CD4-positive, alpha-beta T cell (primary cell): ENCODE data around the gene SCRT2. TPM values are rescaled to one million over a fixed set of nuclear protein-coding genes. Genes with fewer than 3 reads are reported as not detected.
"Not testable (repeated sequence)": the region's sequence is repeated elsewhere in the genome, so short reads cannot be mapped to it uniquely, and the experiment has no call there.

Experiments
- ATAC-seq: fragments of 200-7000 bp; cut with Tn5 transposase; one replicate; pipeline ENCODE4 v1.10.0; 2022; ENCODE audit warnings: mild to moderate bottlenecking; ENCODE audit not compliant: poor library complexity
- CTCF ChIA-PET: fragments of 350-600 bp; sonication (Branson Sonifier 250); formaldehyde crosslinking; loops from one replicate; lab custom pipeline; 2021; ENCODE audit warnings: antibody characterized with exemption, inconsistent platforms; lab: Charles Lee
- POLR2A ChIA-PET: fragments of 350-600 bp; sonication (Branson Sonifier 250); formaldehyde crosslinking; loops from one replicate; lab custom pipeline; 2021; ENCODE audit warnings: antibody characterized with exemption, inconsistent platforms; lab: Charles Lee
- DNase-seq, 14 experiments: peaks; one replicate each; pipeline ENCODE4 v3.0.0-alpha.2; 2013 to 2020; ENCODE audit warnings: mixed read lengths in 2 of 14
- H3K27ac ChIP-seq, 2 donors: one replicate each; pipeline versions ENCODE4 v1.5.1 to v1.7.0; 2013; ENCODE audit warnings: low read length in 2 of 2, low read depth in 1 of 2, mild to moderate bottlenecking in 1 of 2
- H3K27me3 ChIP-seq, 2 experiments: 1 replicate in 1 of 2; 2 replicates in 1 of 2; pipeline versions ENCODE4 v1.6.1 to v1.7.0; 2013; ENCODE audit warnings: low read length in 2 of 2, control low read depth in 1 of 2, mild to moderate bottlenecking in 1 of 2, moderate library complexity in 1 of 2; ENCODE audit not compliant: insufficient read depth in 2 of 2, control insufficient read depth in 1 of 2
- H3K36me3 ChIP-seq: one replicate; pipeline ENCODE4 v1.6.1; 2013; ENCODE audit warnings: low read length, control low read depth; ENCODE audit not compliant: insufficient read depth
- H3K4me1 ChIP-seq: one replicate; pipeline ENCODE4 v1.6.1; 2013; ENCODE audit warnings: low read length, control low read depth; ENCODE audit not compliant: insufficient read depth
- H3K4me3 ChIP-seq: one replicate; pipeline ENCODE4 v1.5.1; 2013; ENCODE audit warnings: mild to moderate bottlenecking, low read length, moderate library complexity
- H3K9me3 ChIP-seq, 2 experiments: 1 replicate in 1 of 2; 2 replicates in 1 of 2; pipeline versions ENCODE4 v1.6.1 to v1.7.0; 2013; ENCODE audit warnings: low read length in 2 of 2, mild to moderate bottlenecking in 2 of 2, control low read depth in 1 of 2, moderate library complexity in 1 of 2; ENCODE audit not compliant: control insufficient read depth in 1 of 2, insufficient read depth in 1 of 2
- H3K27ac Mint-ChIP-seq: one replicate; pipeline ENCODE4 v1.8.0; 2020; ENCODE audit warnings: mixed read lengths
- H3K27me3 Mint-ChIP-seq: one replicate; pipeline ENCODE4 v1.8.0; 2021; ENCODE audit warnings: mixed read lengths
- H3K36me3 Mint-ChIP-seq: one replicate; pipeline ENCODE4 v1.8.0; 2021; ENCODE audit warnings: low read depth, mixed read lengths
- H3K4me1 Mint-ChIP-seq: one replicate; pipeline ENCODE4 v1.8.0; 2021; ENCODE audit warnings: low read depth, mixed read lengths
- H3K4me3 Mint-ChIP-seq: one replicate; pipeline ENCODE4 v1.8.0; 2020; ENCODE audit warnings: mild to moderate bottlenecking, mixed read lengths
- H3K9me3 Mint-ChIP-seq: one replicate; pipeline ENCODE4 v1.8.0; 2020; ENCODE audit warnings: mixed read lengths
- intact Hi-C, 2 experiments: fragments of 100-400 bp; cut with DNase I in 1 of 2; cut with micrococcal nuclease in 1 of 2; formaldehyde crosslinking; loops; one replicate each; pipeline versions ENCODE4 v1.15.1 to v1.9.0; 2023 to 2025; cut with DNase I, micrococcal nuclease
- polyA plus RNA-seq, 2 donors: library from polyadenylated mRNA; unstranded; fragments of 120-200 nt; gene quantifications; one replicate each; pipeline ENCODE4 v1.2.1, GENCODE V29; 2013
- total RNA-seq, 174 experiments: library from RNA in 2 of 174; stranded (reverse) in 2 of 174; gene quantifications; one replicate each; pipeline ENCODE4 v1.2.3 and lab custom pipeline; 2021 to 2026
- TF ChIP-seq, protein P1 (sequence below): fragments of 200-600 bp; IDR thresholded peaks from one replicate; pipeline ENCODE4 v1.8.0; 2022; ENCODE audit warnings: antibody characterized with exemption, mild to moderate bottlenecking

Gene SCRT2
- total RNA-seq (not detected), total RNA-seq (lab: John Stamatoyannopoulos, UW) (0 to 0.08 (median 0) reads per million in 172 experiments)
- polyA plus RNA-seq (2013, experiment 1 of 2): not detected
- not detected for polyA plus RNA-seq (2013, experiment 2 of 2)

DNA sequence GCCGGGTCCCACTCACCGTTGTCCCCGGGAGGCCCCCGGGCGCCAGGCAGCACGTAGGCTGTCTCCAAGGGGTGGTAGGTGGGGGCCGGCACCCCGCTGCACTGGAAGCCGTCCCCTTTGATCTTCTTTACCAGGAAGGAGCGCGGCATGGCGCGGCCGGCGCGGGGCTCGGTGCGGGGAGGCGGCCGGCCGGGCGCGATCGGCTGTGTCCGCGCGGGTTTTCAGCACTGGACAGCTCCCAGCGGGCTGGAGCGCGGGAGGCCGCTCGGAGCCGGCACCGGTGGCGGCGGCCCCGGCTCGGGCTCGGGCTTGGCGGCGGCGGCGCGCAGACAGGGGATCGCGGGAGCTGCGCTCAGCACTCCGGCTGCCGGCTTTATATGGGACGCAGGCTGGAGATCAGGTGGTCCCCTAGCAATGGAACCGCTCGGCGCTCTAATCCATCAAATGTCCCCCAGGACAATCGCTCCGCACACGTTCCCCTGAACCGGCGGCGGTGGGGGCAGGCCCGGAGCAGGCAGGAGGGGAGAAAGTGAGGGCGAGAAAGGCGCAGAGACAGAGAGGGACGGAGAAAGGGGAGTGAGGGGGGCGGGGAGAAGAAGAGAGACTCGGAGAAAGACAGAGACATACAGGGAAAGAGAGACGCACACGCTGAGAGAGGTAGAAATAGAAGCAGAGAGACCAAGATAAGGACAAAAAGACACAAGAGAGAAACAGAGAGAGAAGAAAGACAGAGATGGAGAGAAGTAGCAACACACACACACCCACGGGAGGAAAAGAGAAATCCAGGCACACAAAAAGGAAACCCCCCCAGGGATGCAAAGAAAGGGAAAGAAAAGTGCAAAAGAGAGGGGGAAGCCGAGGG lies at the start of gene SCRT2:
SCRT2 (minus strand) TSS at position 350 of the 862 bp plus-strand sequence; CDS start at position 149, 201 bp downstream.
- peaks cover 86% of the 10 kb centered on the region for H3K27me3 Mint-ChIP-seq
- Histone ChIP-seq H3K27me3 (peaks cover 66 to 84% of the 10 kb centered on the region in 2 experiments), H3K4me1 (peaks cover 15% of the 10 kb centered on the region), H3K9me3 (peaks cover 0 to 30% of the 10 kb centered on the region in 2 experiments), H3K4me3 (no peak within 1 kb of the TSS), H3K27ac (no peak within 1 kb of the TSS), H3K36me3 (no peaks in the 10 kb centered on the region)
- no peaks in the 10 kb centered on the region for H3K36me3 Mint-ChIP-seq
- ChIA-PET POLR2A (no interaction called here), CTCF (no interaction called here)
- no peaks in the 10 kb centered on the region for H3K9me3 Mint-ChIP-seq
- no peak within 1 kb of the TSS for H3K4me3 Mint-ChIP-seq
- DNase-seq (peak; percentile 28 to 83 (median 58)), ATAC-seq (peak; percentile 84)
- intact Hi-C loops: no loop called here
- no peak within 1 kb of the TSS for H3K27ac Mint-ChIP-seq
- H3K4me1 Mint-ChIP-seq: peaks cover 6% of the 10 kb centered on the region
- TF ChIP-seq, protein P1, sequence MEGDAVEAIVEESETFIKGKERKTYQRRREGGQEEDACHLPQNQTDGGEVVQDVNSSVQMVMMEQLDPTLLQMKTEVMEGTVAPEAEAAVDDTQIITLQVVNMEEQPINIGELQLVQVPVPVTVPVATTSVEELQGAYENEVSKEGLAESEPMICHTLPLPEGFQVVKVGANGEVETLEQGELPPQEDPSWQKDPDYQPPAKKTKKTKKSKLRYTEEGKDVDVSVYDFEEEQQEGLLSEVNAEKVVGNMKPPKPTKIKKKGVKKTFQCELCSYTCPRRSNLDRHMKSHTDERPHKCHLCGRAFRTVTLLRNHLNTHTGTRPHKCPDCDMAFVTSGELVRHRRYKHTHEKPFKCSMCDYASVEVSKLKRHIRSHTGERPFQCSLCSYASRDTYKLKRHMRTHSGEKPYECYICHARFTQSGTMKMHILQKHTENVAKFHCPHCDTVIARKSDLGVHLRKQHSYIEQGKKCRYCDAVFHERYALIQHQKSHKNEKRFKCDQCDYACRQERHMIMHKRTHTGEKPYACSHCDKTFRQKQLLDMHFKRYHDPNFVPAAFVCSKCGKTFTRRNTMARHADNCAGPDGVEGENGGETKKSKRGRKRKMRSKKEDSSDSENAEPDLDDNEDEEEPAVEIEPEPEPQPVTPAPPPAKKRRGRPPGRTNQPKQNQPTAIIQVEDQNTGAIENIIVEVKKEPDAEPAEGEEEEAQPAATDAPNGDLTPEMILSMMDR: no peak

DNA sequence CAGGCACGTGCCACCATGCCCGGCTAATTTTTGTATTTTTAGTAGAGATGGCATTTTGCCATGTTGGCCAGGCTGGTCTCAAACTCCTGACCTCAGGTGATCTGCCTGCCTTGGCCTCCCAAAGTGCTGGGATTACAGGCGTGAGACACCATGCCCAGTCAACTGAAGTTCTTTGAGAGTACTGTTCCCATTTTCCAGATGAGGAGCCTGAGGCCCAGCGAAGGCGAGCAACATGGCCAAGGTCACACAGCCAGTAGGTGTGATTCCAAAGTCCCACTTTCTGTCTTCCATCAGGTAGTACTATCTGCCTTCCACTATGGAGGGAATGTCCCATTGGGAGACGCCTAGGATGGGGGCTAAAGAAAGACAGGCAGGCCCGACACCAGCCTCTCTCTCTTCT lies 49.2 kb upstream of the SCRT2 start:
- intact Hi-C loops, H3K36me3 Mint-ChIP-seq, H3K27ac Mint-ChIP-seq, H3K4me3 Mint-ChIP-seq, H3K4me3 ChIP-seq, H3K9me3 ChIP-seq, H3K27ac ChIP-seq, H3K9me3 Mint-ChIP-seq, H3K36me3 ChIP-seq, POLR2A ChIA-PET, CTCF ChIA-PET, ATAC-seq, H3K4me1 ChIP-seq, H3K4me1 Mint-ChIP-seq, DNase-seq: not testable (repeated sequence)
- peaks cover 64% of the 10 kb centered on the region for H3K27me3 Mint-ChIP-seq
- peaks cover 31% of the 10 kb centered on the region in 2 experiments for H3K27me3 ChIP-seq

DNA sequence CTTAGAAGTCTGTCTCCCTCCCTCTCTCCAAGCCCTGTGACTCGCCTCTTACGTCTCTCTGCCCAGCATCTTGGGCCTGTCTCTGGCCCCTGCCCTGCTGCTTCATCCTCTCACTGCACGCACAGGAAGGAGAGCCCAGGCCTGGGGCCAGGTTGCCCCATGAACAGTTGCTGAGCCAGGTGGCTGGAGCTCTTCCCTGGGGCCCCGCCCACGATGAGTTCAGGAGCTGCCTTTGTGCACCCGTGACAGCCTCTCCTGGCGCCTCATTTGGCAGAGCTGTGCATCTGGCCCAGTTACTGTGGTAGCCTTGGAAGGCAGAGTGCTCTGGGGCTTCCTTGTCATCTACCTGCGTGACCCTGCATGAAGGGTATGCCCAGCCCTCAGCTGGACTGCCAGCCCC lies 48.2 kb upstream of the SCRT2 start:
- Histone ChIP-seq H3K27me3 (peaks cover 27 to 30% of the 10 kb centered on the region in 2 experiments), H3K4me1 (peaks cover 6% of the 10 kb centered on the region), H3K36me3 (no peaks in the 10 kb centered on the region), H3K27ac (no peak overlapping the region), H3K4me3 (no peak overlapping the region), H3K9me3 (peaks cover 0 to 7% of the 10 kb centered on the region in 2 experiments)
- H3K9me3 Mint-ChIP-seq: no peaks in the 10 kb centered on the region
- H3K27ac Mint-ChIP-seq: no peak overlapping the region
- peaks cover 64% of the 10 kb centered on the region for H3K27me3 Mint-ChIP-seq
- POLR2A ChIA-PET: no interaction called here
- TF ChIP-seq, protein P1: no peak
- H3K4me3 Mint-ChIP-seq: no peak overlapping the region
- ATAC-seq (no peak), DNase-seq (no peak)
- intact Hi-C loops: no loop called here
- CTCF ChIA-PET: no interaction called here
- no peaks in the 10 kb centered on the region for H3K36me3 Mint-ChIP-seq
- H3K4me1 Mint-ChIP-seq: no peaks in the 10 kb centered on the region
